Smooth muscle cell (in vitro differentiated cells): Measurements from ENCODE around the gene CDCP2. TPM values are rescaled to one million over a fixed set of nuclear protein-coding genes. Genes with fewer than 3 reads are reported as not detected.
A peak's percentile ranks its signal among the peaks of the same experiment; 100 is the strongest.

Experiments
- DNase-seq: peaks from one replicate; lab custom pipeline; 2025; ENCODE audit not compliant: unreplicated experiment; lab: John Stamatoyannopoulos, UW
- H2AFZ ChIP-seq: fragments of 200-600 bp; sonication (generic); 2 replicates; pipeline ENCODE4 v1.6.0; 2016; ENCODE audit warnings: antibody characterized with exemption, low read depth, mild to moderate bottlenecking
- H3F3A ChIP-seq: fragments of 200-600 bp; sonication (generic); 2 replicates; pipeline ENCODE4 v1.6.0; 2017; ENCODE audit warnings: antibody characterized with exemption, low read depth
- H3K27ac ChIP-seq: fragments of 200-600 bp; sonication (generic); 2 replicates; pipeline ENCODE4 v1.5.1; 2016; ENCODE audit warnings: low read depth, mild to moderate bottlenecking
- H3K27me3 ChIP-seq: fragments of 200-600 bp; sonication (generic); 2 replicates; pipeline ENCODE4 v1.6.1; 2016; ENCODE audit warnings: low read depth, mild to moderate bottlenecking
- H3K36me3 ChIP-seq: fragments of 200-600 bp; sonication (generic); 2 replicates; pipeline ENCODE4 v1.5.1; 2016; ENCODE audit warnings: low read depth
- H3K4me1 ChIP-seq: fragments of 200-600 bp; sonication (generic); 2 replicates; pipeline ENCODE4 v1.5.1; 2016; ENCODE audit warnings: low read depth
- H3K4me2 ChIP-seq: fragments of 200-600 bp; sonication (generic); 2 replicates; pipeline ENCODE4 v1.6.0; 2016; ENCODE audit warnings: mild to moderate bottlenecking
- H3K4me3 ChIP-seq: fragments of 200-600 bp; sonication (generic); 2 replicates; pipeline ENCODE4 v1.5.1; 2016; ENCODE audit warnings: mild to moderate bottlenecking
- H3K79me2 ChIP-seq: fragments of 200-600 bp; sonication (generic); 2 replicates; pipeline ENCODE4 v1.6.0; 2016; ENCODE audit warnings: low read depth, mild to moderate bottlenecking
- H3K9ac ChIP-seq: fragments of 200-600 bp; sonication (generic); 2 replicates; pipeline ENCODE4 v1.6.0; 2016; ENCODE audit warnings: low read depth
- H3K9me3 ChIP-seq: fragments of 200-600 bp; sonication (generic); replicated peaks from 2 replicates; pipeline ENCODE4 v1.5.1; 2016; ENCODE audit warnings: low read depth
- H4K20me1 ChIP-seq: fragments of 200-600 bp; sonication (generic); 2 replicates; pipeline ENCODE4 v1.6.0; 2016; ENCODE audit warnings: low read depth
- WGBS: methylation state at CpG from one replicate; pipeline ENCODE4 v1.1.7; 2016; ENCODE audit warnings: low lambda C conversion rate; 5-methylcytosine and 5-hydroxymethylcytosine counted together
- polyA plus RNA-seq: library from polyadenylated mRNA; unstranded; fragments of >200 nt; fragmentation: Nextera tagmentation; extraction: Ambion mirVana; gene quantifications from 2 replicates; pipeline ENCODE4 v1.2.1, GENCODE V29; 2016
- total RNA-seq: library from RNA; depleted of rRNA; stranded (reverse); fragments of >200 nt; gene quantifications from 2 replicates; pipeline ENCODE4 v1.2.3, GENCODE V29; 2014
- TF ChIP-seq, protein P1 (sequence below): fragments of 200-600 bp; sonication (generic); IDR thresholded peaks from 2 replicates; pipeline ENCODE4 v1.5.1; 2017; ENCODE audit warnings: borderline replicate concordance, mild to moderate bottlenecking, antibody characterized with exemption; ENCODE audit not compliant: insufficient read depth, poor library complexity, severe bottlenecking

The CDCP2 gene
- total and polyA plus RNA-seq, 2 experiments from 2014 or later, result not detected

DNA sequence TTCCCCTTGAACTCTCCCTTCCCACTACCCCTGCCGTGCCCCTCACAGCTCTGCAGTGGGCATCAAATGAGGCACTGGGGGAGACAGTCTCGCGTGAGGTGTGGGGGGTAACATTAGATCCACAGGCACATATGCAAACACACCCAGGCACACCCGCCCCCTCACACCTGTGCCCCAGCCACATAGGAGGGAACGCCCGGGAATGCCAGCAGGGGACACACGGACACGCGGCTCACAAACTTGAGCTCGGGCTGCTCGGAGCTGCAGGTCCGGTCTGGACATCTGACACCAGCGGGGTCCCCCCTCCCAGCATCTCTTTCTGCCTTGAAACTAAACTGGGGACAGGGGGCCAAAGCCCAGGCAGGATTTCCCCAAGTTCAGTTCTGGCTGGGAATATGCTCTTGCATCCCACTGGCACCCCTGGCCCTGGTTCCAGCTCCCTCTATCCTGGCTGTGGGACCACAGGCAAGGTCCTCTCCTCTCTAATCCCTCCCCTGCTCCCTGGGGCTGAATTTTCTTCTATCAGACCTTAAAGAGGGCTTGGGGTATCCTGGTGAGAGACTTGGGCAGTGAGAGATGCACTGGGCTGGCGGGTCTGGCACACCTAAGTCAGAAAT lies 30.6 kb downstream of the CDCP2 start:
- no peaks in the 10 kb centered on the region for H4K20me1 ChIP-seq
- 58% methylated on average over 14 of the region's 14 CpGs for WGBS
- H3K27ac ChIP-seq, result no peak overlapping the region

DNA sequence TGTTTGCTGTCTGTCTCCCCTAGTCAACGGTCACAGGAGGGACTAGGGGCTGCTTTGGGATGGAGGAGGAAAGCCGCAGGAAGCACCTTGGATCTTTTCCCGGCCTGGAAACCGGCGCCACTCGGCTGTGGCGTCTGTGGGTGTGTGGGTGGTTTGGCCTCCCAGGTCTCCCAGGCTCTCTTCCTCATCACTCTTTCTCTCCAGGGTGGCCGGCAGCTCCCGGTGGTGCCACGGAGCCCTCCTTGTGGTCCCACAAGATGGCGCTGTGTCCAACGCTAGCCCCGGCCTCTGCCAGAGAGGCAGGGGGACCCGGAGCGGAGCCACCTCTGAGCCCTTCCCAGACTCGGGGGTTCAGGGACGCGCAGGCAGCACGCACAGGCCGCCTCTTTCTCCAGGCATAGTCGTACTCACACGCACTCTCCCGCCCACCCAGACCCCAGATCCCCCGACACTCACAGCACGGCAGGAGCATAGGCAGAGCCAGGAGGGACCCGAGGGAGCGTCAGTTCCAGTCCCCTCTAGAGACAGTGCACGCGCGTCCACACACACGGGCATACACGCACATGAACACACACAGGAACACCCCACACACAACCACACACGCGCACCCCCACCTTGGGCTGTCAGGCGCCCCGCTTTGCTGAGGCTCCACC lies 31.2 kb downstream of the CDCP2 start:
- peak; percentile 61 for DNase-seq
- Histone ChIP-seq H3K79me2 (no peaks in the 10 kb centered on the region), H3K4me3 (peak overlapping the region; percentile 34), H3K4me1 (peaks cover 5% of the 10 kb centered on the region), H3K27ac (peak overlapping the region; percentile 49), H2AFZ (peak overlapping the region; percentile 77), H3K27me3 (no peaks in the 10 kb centered on the region), H3K4me2 (peak overlapping the region; percentile 84), H3K36me3 (no peaks in the 10 kb centered on the region), H4K20me1 (no peaks in the 10 kb centered on the region), H3F3A (peaks cover 6% of the 10 kb centered on the region), H3K9me3 (no peaks in the 10 kb centered on the region), H3K9ac (peak overlapping the region; percentile 77)
- TF ChIP-seq, protein P1, sequence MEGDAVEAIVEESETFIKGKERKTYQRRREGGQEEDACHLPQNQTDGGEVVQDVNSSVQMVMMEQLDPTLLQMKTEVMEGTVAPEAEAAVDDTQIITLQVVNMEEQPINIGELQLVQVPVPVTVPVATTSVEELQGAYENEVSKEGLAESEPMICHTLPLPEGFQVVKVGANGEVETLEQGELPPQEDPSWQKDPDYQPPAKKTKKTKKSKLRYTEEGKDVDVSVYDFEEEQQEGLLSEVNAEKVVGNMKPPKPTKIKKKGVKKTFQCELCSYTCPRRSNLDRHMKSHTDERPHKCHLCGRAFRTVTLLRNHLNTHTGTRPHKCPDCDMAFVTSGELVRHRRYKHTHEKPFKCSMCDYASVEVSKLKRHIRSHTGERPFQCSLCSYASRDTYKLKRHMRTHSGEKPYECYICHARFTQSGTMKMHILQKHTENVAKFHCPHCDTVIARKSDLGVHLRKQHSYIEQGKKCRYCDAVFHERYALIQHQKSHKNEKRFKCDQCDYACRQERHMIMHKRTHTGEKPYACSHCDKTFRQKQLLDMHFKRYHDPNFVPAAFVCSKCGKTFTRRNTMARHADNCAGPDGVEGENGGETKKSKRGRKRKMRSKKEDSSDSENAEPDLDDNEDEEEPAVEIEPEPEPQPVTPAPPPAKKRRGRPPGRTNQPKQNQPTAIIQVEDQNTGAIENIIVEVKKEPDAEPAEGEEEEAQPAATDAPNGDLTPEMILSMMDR, result peak; percentile 75
- 11% methylated on average over 21 of the region's 36 CpGs for WGBS

More for the DNA sequence above, 30.6 kb downstream of the CDCP2 start:
- H3K36me3 ChIP-seq, result no peaks in the 10 kb centered on the region
- H3K9me3 ChIP-seq, result no peaks in the 10 kb centered on the region
- no peak overlapping the region for H2AFZ ChIP-seq
- H3K4me2 ChIP-seq, result peak overlapping the region; percentile 84
- TF ChIP-seq, protein P1, result no peak
- peak overlapping the region; percentile 34 for H3K4me3 ChIP-seq
- peaks cover 6% of the 10 kb centered on the region for H3F3A ChIP-seq
- DNase-seq, result no peak
- peaks cover 5% of the 10 kb centered on the region for H3K4me1 ChIP-seq
- no peak overlapping the region for H3K9ac ChIP-seq
- no peaks in the 10 kb centered on the region for H3K79me2 ChIP-seq
- no peaks in the 10 kb centered on the region for H3K27me3 ChIP-seq

DNA sequence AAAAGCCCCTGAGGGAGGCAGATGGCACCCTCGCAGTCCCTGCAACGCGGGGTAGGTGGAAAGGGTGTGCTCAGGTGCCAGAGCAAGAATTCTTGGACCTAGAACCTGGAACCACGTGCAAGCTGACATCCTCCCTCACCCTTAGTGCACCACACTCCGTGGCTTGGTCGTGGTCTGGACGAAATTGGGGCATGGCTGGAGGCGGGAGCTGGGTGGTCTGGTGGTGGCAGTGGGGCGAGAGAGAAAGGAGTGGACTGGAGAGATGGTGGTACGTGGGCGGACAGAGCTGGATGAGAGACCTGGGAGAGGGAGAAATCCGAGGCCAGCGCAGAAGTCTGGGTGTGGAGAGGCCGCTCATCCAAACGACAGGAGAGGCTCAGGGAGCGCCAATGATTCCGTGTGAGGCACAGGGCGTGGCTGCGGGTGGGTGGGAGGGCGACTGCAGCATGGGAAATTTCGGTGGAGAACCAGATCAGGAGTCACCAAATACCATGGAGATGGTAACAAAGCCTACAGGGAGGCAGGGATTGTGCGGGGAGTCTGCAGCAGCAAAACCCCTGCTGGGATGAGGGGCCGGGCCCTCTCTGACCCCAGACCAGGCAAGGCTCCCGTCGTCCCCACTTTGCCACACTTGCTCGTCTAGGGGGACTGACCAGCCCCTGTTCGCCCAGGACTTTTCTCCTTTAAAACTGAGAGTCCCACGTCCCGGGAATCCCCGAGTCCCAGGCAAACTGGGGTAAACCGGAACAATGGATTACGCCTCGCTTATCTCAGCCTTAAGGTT lies 31.9 kb downstream of the CDCP2 start:
- peak overlapping the region; percentile 84 for H3K4me2 ChIP-seq
- WGBS, result 76% methylated on average over 26 of the region's 33 CpGs
- no peak for DNase-seq
- H3K9ac ChIP-seq, result peak overlapping the region; percentile 77
- H4K20me1 ChIP-seq, result no peaks in the 10 kb centered on the region
- H3K27me3 ChIP-seq, result no peaks in the 10 kb centered on the region
- no peaks in the 10 kb centered on the region for H3K36me3 ChIP-seq
- H3K4me3 ChIP-seq, result peak overlapping the region; percentile 34
- H3K4me1 ChIP-seq, result peaks cover 5% of the 10 kb centered on the region
- TF ChIP-seq, protein P1, result no peak
- no peaks in the 10 kb centered on the region for H3K79me2 ChIP-seq
- no peaks in the 10 kb centered on the region for H3K9me3 ChIP-seq
- peak overlapping the region; percentile 49 for H3K27ac ChIP-seq
- peaks cover 6% of the 10 kb centered on the region for H3F3A ChIP-seq
- peak overlapping the region; percentile 77 for H2AFZ ChIP-seq
